K562 (cell line): ENCODE results near the gene NT5C3B. TPM values are rescaled to one million over a fixed set of nuclear protein-coding genes. Genes with fewer than 3 reads are reported as not detected.
A peak's percentile ranks its signal among the peaks of the same experiment; 100 is the strongest.

ENCODE experiments used
- E2F3 ChIP-seq: fragments of 250-450 bp; sonication (Bioruptor Pico); IDR thresholded peaks from 2 replicates; pipeline ENCODE4 v1.4.0; 2020; ENCODE audit warnings: mild to moderate bottlenecking
- FIP1L1 ChIP-seq: fragments of 200-400 bp; formaldehyde crosslinking; IDR thresholded peaks from 2 replicates; pipeline ENCODE4 v1.6.1; 2018; ENCODE audit warnings: mild to moderate bottlenecking, low read depth, low read length; ENCODE audit not compliant: poor library complexity, severe bottlenecking
- MAZ ChIP-seq, 2 experiments: fragments of 450-650 bp in 1 of 2; sonication (generic) in 1 of 2; formaldehyde crosslinking; IDR thresholded peaks in 1 of 2; conservative IDR thresholded peaks in 1 of 2; 2 replicates each; pipeline versions ENCODE4 v1.4.0 to v1.5.0; 2020; ENCODE audit warnings: mild to moderate bottlenecking in 1 of 2, missing genetic modification reagents in 1 of 2
- MGA ChIP-seq: fragments of 450-650 bp; IDR thresholded peaks from 2 replicates; pipeline ENCODE4 v1.6.1; 2016; ENCODE audit warnings: mild to moderate bottlenecking, moderate library complexity
- MTA3 ChIP-seq: fragments of 450-650 bp; formaldehyde crosslinking; IDR thresholded peaks from 2 replicates; pipeline ENCODE4 v1.6.1; 2017; ENCODE audit warnings: mild to moderate bottlenecking, borderline replicate concordance
- RBBP5 ChIP-seq: fragments of 200-600 bp; sonication (generic); IDR thresholded peaks from 2 replicates; pipeline ENCODE4 v1.6.1; 2012; ENCODE audit warnings: borderline replicate concordance, mild to moderate bottlenecking, low read length, control low read depth, inconsistent platforms; ENCODE audit not compliant: insufficient read depth, poor library complexity, severe bottlenecking
- SIN3B ChIP-seq: fragments of 450-650 bp; IDR thresholded peaks from 2 replicates; pipeline ENCODE4 v1.6.1; 2017; ENCODE audit warnings: low read depth, mild to moderate bottlenecking, moderate library complexity
- SP2 ChIP-seq: IDR thresholded peaks from 2 replicates; pipeline ENCODE4 v1.6.1; 2011; ENCODE audit warnings: mild to moderate bottlenecking, low read depth, low read length, moderate library complexity; ENCODE audit not compliant: poor library complexity, severe bottlenecking; ENCODE audit errors: extremely low read depth
- SRSF7 ChIP-seq: fragments of 200-400 bp; formaldehyde crosslinking; optimal IDR thresholded peaks from 2 replicates; pipeline ENCODE3; 2017; ENCODE audit warnings: mild to moderate bottlenecking, low read depth, low read length
- VEZF1 ChIP-seq: fragments of 200-800 bp; sonication (Bioruptor generic); IDR thresholded peaks from 2 replicates; pipeline ENCODE4 v1.6.1; 2017; ENCODE audit warnings: missing genetic modification characterization, missing compliant biosample characterization
- ZBTB34 ChIP-seq: fragments of 250-450 bp; sonication (Bioruptor Pico); IDR thresholded peaks from 2 replicates; pipeline ENCODE4 v1.8.0; 2021; ENCODE audit warnings: mild to moderate bottlenecking, moderate library complexity
- polyA plus RNA-seq, 8 experiments: library from polyadenylated mRNA; depleted of rRNA in 4 of 8; stranded (reverse) in 5 of 8; unstranded in 3 of 8; fragments of >200 nt; fragmentation: Nextera tagmentation in 2 of 8; fragmentation: Illumina TruSeq in 1 of 8; extraction: Ambion mirVana in 2 of 8; extraction: Trizol in 1 of 8; gene quantifications; 2 replicates each; pipeline versions ENCODE4 v1.2.1 to v1.2.3, GENCODE V29; 2011 to 2014; ENCODE audit warnings: inconsistent platforms in 1 of 8, missing spikeins in 1 of 8
- total RNA-seq, 7 experiments: library from RNA; depleted of rRNA in 6 of 7; stranded (reverse); fragments of >200 nt in 6 of 7; fragmentation: Illumina TruSeq in 2 of 7; extraction: Trizol in 2 of 7; gene quantifications; 2 replicates each; pipeline versions ENCODE4 v1.2.1 to v1.2.3, GENCODE V29; 2011 to 2021; ENCODE audit warnings: low replicate concordance in 1 of 7

NT5C3B gene
- total and polyA plus RNA-seq, 9 of the 15 experiments (the other 6 are each of a cell fraction or from before 2014, with no cell fraction given): 2.0 to 166 (median 85.0) TPM

GRCh38 chr17:41811549-41812380 lies 24.3 kb downstream of the NT5C3B start, which contains the start of gene P3H4 (continued):
- TF ChIP-seq SP2: no peak
- peak; percentile 64; the same call in 1 of the 2 replicates for TF ChIP-seq MTA3
- TF ChIP-seq VEZF1 (CRISPR knock-in tag): peak; percentile 41; the same call in 1 of the 2 replicates
- 0 out of 2 replicates have a peak, but pooled peaks have one; percentile 24 for TF ChIP-seq E2F3 (CRISPR knock-in tag)
- TF ChIP-seq FIP1L1: peak; percentile 28
- TF ChIP-seq SIN3B: peak; percentile 48; the same call in 1 of the 2 replicates
- TF ChIP-seq MAZ (CRISPR knock-in tag; conservative IDR thresholded peaks at IDR 0.05 in 1 of 2, IDR thresholded peaks at IDR 0.05 in 1 of 2): peak in 1 of 2 experiments; percentile 15; a peak in 1 of 4 replicates
- peak; percentile 62 for TF ChIP-seq RBBP5
- TF ChIP-seq MGA: peak; percentile 63
- no peak for TF ChIP-seq ZBTB34 (CRISPR knock-in tag)
- no peak for TF ChIP-seq SRSF7
